ENCODE data around the gene NUTF2. TPM values are rescaled to one million over a fixed set of nuclear protein-coding genes. Genes with fewer than 3 reads are reported as not detected.

Gene NUTF2
- total RNA-seq, 4 donors from 2014 or later: 60.1 to 210 (median 114) TPM

DNA sequence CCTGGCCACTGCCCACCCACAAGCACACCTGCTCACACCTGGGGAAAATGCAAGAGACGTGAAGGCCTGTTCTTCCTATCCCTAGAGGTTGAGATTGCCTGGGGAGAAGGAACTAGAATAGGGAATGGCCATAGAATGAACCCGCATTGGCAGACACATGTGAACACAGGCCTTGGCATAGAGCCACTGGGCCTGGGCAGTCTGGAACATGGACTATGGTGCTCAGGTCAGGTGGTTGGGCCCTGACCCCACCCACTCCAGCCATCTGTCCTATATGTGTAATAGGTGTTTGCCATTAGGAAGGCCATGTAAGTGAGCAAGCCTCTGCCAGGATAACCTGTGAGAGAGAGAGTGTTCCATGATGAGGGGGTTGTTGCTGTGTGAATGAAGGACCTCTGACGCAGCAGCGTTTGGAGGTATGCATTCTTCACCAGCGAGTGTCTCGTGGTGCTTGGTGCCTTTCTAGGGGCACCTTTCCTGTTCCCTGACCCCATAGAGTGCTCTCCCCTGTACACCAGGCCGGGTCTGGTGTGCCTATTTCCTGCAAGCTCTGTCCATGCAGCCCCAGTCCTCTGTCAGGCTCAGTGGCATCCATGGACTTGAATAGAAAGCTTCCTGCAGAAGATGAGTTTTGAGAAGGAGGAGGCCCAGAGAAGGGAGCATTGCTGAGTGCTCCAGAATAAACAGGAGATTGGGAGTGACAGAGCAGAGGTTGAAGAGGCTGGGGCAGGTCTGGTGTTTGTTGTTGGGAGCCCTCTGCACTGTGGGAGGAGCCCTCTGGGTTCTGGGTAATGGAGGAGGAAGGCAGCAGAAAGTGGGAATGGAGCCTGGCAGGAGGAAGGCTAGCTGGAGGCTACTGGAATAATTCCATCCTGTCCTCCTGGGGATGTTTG lies 69.3 kb downstream of the NUTF2 start:
- no peak overlapping the region for H3K4me3 ChIP-seq
- ATAC-seq (peak in 1 of 2 donors; percentile 8), DNase-seq (peak; percentile 41 to 70)
- no peaks in the 10 kb centered on the region for H3K27me3 ChIP-seq
- TF ChIP-seq, protein P1, sequence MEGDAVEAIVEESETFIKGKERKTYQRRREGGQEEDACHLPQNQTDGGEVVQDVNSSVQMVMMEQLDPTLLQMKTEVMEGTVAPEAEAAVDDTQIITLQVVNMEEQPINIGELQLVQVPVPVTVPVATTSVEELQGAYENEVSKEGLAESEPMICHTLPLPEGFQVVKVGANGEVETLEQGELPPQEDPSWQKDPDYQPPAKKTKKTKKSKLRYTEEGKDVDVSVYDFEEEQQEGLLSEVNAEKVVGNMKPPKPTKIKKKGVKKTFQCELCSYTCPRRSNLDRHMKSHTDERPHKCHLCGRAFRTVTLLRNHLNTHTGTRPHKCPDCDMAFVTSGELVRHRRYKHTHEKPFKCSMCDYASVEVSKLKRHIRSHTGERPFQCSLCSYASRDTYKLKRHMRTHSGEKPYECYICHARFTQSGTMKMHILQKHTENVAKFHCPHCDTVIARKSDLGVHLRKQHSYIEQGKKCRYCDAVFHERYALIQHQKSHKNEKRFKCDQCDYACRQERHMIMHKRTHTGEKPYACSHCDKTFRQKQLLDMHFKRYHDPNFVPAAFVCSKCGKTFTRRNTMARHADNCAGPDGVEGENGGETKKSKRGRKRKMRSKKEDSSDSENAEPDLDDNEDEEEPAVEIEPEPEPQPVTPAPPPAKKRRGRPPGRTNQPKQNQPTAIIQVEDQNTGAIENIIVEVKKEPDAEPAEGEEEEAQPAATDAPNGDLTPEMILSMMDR (IDR thresholded peaks at IDR 0.05 in 4 of 5, conservative IDR thresholded peaks at IDR 0.05 in 1 of 5): no peak
- TF ChIP-seq POLR2A (IDR thresholded peaks at IDR 0.05): no peak
- intact Hi-C loops (cut with DNase I; ENCODE audit: low total_unique reads) (loop anchor here (2.0 kb wide), 1 partner anchor 33 kb away; no protein-coding TSS in a partner anchor), in situ Hi-C loops (cut with MboI; ENCODE audit: low sequenced_read_pairs in 4 of 4) (no loop called here)
- H3K4me1 ChIP-seq: peaks cover 65 to 70% of the 10 kb centered on the region in 2 donors
- H3K36me3 ChIP-seq: peaks cover 0 to 8% of the 10 kb centered on the region in 2 donors
- no peaks in the 10 kb centered on the region for H3K9me3 ChIP-seq
- peak overlapping the region; percentile 86 to 99 (median 95) for H3K27ac ChIP-seq

DNA sequence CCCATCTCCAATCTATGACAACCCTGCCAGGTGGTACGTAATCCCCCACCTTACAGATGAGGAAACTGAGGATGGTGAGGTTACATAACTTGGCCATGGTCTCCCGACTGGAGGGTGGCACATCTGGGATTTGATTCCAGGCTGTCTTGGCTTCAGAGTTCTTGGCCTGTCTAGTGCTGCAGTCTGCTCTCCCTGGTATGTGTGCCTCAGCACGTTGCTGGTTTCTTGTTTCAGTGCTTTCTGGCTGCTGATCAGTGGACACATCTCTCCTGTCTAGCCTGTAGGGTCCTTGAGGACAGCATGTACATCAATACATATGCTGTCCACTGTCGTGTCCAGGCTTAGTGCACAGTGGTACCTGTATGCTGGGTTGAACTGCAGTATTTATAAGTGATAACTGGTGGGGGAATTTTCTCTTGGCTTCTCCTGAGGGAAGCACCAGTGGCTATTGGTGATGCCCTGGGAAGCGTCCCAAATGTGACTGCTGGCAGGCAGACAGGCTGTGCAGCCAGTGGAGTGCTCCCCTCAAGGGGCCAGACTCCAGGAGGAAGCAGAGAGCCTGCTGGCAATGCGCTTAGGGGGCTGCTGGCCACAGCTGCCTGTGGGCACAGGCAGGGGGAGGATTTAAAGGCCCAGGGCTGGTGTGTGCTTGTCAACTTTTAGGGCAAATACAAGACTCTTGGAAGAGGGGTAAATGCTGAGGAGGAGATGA lies 70.6 kb downstream of the NUTF2 start:
- Histone ChIP-seq H3K36me3 (no peaks in the 10 kb centered on the region), H3K4me1 (peaks cover 77% of the 10 kb centered on the region in 2 donors), H3K9me3 (no peaks in the 10 kb centered on the region), H3K27me3 (no peaks in the 10 kb centered on the region), H3K4me3 (no peak overlapping the region), H3K27ac (peak overlapping the region; percentile 86 to 99 (median 95))
- TF ChIP-seq, protein P1 (IDR thresholded peaks at IDR 0.05 in 4 of 5, conservative IDR thresholded peaks at IDR 0.05 in 1 of 5): no peak
- TF ChIP-seq POLR2A (IDR thresholded peaks at IDR 0.05): no peak
- intact Hi-C loops (cut with DNase I; ENCODE audit: low total_unique reads) (loop anchor here (1.0 to 2.0 kb wide), 2 partner anchors 24 to 34 kb away; partner anchors contain the start of gene PSKH1), in situ Hi-C loops (cut with MboI; ENCODE audit: low sequenced_read_pairs in 4 of 4) (no loop called here)
- ATAC-seq (peak; percentile 85 to 87), DNase-seq (peak; percentile 60 to 85)

DNA sequence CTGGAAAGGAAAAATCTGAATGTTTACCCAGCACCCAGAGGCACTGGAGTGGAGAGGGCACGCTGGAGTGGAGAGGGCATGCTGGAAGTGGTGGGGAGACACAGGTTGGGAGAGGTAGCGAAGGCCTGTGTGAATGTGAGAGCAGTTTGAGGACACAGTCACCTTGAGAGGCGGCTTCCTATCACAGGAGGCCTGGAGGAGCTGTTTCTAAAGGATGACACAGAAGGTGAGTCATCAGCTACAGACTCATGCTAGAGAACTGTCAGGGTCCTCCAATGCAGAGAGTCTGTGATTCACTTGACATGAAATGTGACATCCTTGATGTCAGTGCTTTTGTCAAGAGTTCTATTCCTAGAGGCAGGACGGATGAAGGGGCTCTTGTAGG lies 71.1 kb downstream of the NUTF2 start:
- Histone ChIP-seq H3K27me3 (no peaks in the 10 kb centered on the region), H3K36me3 (no peaks in the 10 kb centered on the region), H3K4me1 (peaks cover 78 to 80% of the 10 kb centered on the region in 2 donors), H3K4me3 (no peak overlapping the region), H3K27ac (peak overlapping the region; percentile 86 to 99 (median 95)), H3K9me3 (no peaks in the 10 kb centered on the region)
- intact Hi-C loops (cut with DNase I; ENCODE audit: low total_unique reads): loop anchor here (1.0 to 2.0 kb wide), 2 partner anchors 25 to 35 kb away; partner anchors contain the start of gene PSKH1
- in situ Hi-C loops (cut with MboI; ENCODE audit: low sequenced_read_pairs in 4 of 4): no loop called here
- ATAC-seq (peak; percentile 92), DNase-seq (peak; percentile 67 to 86)
- peak in 1 of 2 donors; percentile 36 for TF ChIP-seq POLR2A (IDR thresholded peaks at IDR 0.05)
- TF ChIP-seq, protein P1 (IDR thresholded peaks at IDR 0.05 in 4 of 5, conservative IDR thresholded peaks at IDR 0.05 in 1 of 5): no peak

DNA sequence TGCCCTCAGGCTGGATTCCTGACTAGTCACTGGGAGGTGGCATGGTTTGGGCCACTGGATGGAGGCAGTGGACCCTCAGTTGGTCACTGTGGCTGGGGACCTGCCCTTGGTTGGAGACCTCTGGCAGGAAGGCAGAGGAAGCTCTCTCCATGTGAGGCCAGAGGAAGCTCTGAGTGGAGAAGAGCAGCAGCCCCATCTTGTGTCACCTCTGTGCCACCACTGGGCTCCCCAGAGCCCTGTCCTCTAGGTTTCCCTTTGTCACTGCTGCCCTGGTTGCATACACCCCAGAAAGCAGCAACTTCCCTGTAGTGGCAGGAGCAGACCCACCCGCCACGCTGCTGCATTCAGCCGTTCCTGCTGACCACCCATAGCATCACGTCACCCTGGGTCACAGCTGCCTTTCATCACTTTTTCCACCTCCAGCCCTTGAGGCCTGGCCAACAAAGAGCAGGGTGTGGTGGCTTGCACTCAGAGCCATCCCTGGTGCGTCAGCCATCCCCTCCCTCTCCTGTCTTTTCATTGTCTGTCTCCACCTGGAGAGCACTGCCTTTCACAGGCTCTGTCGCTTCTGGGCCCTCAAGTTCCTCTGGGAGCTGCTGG lies 73.0 kb downstream of the NUTF2 start:
- DNase-seq: no peak
- no peak for TF ChIP-seq POLR2A (IDR thresholded peaks at IDR 0.05)
- TF ChIP-seq, protein P1 (IDR thresholded peaks at IDR 0.05 in 4 of 5, conservative IDR thresholded peaks at IDR 0.05 in 1 of 5): peak in 2 of 5 experiments; percentile 39 to 48
- Histone ChIP-seq H3K9me3 (no peaks in the 10 kb centered on the region), H3K4me3 (no peak overlapping the region), H3K4me1 (peaks cover 86 to 91% of the 10 kb centered on the region in 2 donors), H3K27me3 (no peaks in the 10 kb centered on the region), H3K36me3 (no peaks in the 10 kb centered on the region), H3K27ac (peak overlapping the region; percentile 86 to 99 (median 95))
- intact Hi-C loops (cut with DNase I; ENCODE audit: low total_unique reads) (loop anchor here (10.0 kb wide), 1 partner anchor 245 kb away; no protein-coding TSS in a partner anchor), in situ Hi-C loops (cut with MboI; ENCODE audit: low sequenced_read_pairs in 4 of 4) (loop anchor here in 3 of 4 donors (10.0 kb wide), 2 partner anchors 95 to 105 kb away; no protein-coding TSS in a partner anchor)
- no peak for ATAC-seq
